Measurements from ENCODE around the gene ATAD3C. TPM values are rescaled to one million over a fixed set of nuclear protein-coding genes. Genes with fewer than 3 reads are reported as not detected.
"Not testable (repeated sequence)": the region's sequence is repeated elsewhere in the genome, so short reads cannot be mapped to it uniquely, and the experiment has no call there.

Gene ATAD3C
- total RNA-seq, 1 donor from 2014 or later: 2.8 TPM

DNA sequence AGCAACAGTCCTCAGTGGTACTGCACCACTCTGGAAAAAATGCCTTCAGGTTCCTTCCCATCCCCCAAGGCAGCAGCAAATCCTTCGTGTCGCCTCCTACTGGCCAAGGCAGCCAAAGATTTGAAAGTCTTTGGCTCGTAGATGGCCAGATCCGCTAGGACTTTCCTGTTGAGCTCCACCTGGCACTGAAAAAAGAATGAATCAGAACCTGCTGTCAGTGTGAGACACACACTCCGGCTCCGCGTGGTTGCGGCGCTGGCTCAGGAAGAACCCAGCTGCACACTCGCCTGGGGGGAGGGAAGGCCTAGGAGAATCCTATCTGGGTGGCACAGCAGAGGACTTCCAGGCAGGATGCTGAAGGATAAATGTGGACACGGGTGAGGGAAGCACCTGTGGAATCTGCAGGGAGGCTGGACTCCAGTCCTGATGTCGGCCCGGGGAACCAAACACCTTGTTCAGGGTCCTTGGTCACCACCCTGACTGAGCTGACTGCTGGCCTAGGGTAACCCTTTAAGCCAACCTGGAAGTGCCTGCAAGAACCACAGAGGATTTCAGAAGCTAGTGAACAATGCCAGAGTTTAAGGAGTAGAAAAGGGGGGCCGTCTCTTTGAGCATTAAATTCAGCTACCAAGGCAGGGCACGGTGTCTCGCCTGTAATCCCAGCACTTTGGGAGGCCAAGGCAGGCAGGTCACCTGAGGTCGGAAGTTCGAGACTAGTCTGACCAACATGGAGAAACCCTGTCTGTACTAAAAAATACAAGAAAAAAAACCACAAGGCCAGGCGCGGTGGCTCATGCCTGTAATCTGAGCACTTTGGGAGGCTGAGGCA lies 47.2 kb upstream of the ATAD3C start:
- H3K4me3 ChIP-seq: no peak overlapping the region
- TF ChIP-seq, protein P1, sequence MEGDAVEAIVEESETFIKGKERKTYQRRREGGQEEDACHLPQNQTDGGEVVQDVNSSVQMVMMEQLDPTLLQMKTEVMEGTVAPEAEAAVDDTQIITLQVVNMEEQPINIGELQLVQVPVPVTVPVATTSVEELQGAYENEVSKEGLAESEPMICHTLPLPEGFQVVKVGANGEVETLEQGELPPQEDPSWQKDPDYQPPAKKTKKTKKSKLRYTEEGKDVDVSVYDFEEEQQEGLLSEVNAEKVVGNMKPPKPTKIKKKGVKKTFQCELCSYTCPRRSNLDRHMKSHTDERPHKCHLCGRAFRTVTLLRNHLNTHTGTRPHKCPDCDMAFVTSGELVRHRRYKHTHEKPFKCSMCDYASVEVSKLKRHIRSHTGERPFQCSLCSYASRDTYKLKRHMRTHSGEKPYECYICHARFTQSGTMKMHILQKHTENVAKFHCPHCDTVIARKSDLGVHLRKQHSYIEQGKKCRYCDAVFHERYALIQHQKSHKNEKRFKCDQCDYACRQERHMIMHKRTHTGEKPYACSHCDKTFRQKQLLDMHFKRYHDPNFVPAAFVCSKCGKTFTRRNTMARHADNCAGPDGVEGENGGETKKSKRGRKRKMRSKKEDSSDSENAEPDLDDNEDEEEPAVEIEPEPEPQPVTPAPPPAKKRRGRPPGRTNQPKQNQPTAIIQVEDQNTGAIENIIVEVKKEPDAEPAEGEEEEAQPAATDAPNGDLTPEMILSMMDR (IDR thresholded peaks at IDR 0.05; ENCODE audit: borderline replicate concordance): peak; percentile 46
- intact Hi-C loops (cut with micrococcal nuclease): no loop called here
- no peak overlapping the region for H3K27ac ChIP-seq (replicated peaks)
- H3K27me3 ChIP-seq (ENCODE audit: low read depth): no peaks in the 10 kb centered on the region
- peaks cover 71% of the 10 kb centered on the region for H3K4me1 ChIP-seq
- no peaks in the 10 kb centered on the region for H3K9me3 ChIP-seq (replicated peaks)
- DNase-seq: no peak
- H3K36me3 ChIP-seq: peaks cover 62% of the 10 kb centered on the region

DNA sequence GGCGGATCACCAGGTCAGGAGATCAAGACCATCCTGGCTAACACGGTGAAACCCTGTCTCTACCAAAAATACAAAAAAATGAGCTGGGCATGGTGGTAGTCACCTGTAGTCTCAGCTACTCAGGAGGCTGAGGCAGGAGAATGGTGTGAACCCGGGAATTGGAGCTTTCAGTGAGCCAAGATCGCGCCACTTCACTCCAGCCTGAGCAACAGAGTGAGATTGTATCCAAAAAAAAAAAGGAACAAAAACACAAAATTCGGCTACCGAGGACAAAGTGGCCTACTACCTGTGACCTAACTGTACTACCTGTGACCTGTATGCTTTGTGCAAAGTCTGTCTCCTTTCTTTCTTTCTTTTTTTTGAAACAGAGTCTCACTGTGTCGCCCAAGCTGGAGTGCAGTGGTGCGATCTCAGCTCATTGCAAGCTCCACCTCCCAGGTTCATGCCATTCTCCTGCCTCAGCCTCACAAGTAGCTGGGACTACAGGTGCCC lies 46.5 kb upstream of the ATAD3C start:
- DNase-seq; H3K27ac ChIP-seq (replicated peaks); intact Hi-C loops (cut with micrococcal nuclease); H3K4me3 ChIP-seq; H3K9me3 ChIP-seq (replicated peaks); H3K27me3 ChIP-seq (ENCODE audit: low read depth): not testable (repeated sequence)
- peaks cover 71% of the 10 kb centered on the region for H3K4me1 ChIP-seq
- peaks cover 55% of the 10 kb centered on the region for H3K36me3 ChIP-seq

DNA sequence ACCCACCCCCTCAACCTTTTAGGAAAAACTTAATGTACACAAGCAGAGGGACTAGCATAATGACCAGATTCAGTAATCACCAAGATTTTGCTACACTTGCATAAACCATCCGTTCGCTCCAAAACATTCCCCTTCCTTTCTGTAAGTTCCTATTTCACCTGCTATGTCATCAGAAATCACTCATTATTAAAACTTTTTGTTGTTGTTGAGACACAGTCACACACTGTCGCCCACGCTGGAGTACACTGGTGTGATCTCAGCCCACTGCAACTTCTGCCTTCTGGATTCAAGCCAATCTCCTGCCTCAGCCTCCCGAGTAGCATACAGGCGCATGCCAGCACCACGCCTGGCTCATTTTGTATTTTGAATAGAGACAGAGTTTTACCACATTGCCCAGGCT lies 45.8 kb upstream of the ATAD3C start:
- H3K36me3 ChIP-seq: peaks cover 52% of the 10 kb centered on the region
- DNase-seq: no peak
- H3K27ac ChIP-seq (replicated peaks): no peak overlapping the region
- intact Hi-C loops (cut with micrococcal nuclease): no loop called here
- peaks cover 71% of the 10 kb centered on the region for H3K4me1 ChIP-seq
- H3K27me3 ChIP-seq (ENCODE audit: low read depth): no peaks in the 10 kb centered on the region
- H3K9me3 ChIP-seq (replicated peaks): no peaks in the 10 kb centered on the region
- TF ChIP-seq, protein P1 (IDR thresholded peaks at IDR 0.05; ENCODE audit: borderline replicate concordance): no peak
- no peak overlapping the region for H3K4me3 ChIP-seq

DNA sequence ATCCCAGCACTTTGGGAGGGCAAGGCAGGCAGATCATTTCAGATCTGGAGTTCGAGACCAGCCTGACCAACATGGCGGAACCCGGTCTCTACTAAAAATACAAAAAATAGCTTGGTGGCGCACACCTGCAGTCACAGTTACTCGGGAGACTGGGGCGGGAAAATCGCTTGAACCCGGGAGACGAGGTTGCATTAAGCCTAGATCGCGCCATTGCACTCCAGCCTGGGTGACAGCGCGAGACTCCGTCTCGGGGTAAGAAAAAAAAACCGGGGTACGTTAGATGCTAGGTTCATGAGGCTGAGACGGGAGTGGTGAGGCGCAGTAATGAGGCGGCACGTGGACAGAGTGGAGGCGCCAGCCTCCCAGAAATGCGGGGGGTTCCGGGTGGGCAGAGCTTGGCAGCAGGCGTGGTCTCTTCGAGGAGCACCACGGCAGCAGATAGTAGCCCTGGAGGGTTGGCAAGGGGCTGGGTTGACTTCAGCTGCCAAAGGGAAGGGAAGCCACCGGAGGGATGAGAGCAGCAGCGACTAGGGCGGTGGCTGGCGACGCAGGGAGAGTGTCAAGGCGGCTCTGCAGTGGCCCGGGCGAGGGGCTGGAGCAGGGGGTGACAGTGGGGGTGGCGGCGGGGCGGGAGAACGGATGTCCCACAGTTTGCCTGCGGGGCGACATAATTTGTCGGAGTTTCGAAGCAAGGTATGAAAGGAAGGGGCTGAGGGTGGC lies 43.2 kb upstream of the ATAD3C start:
- TF ChIP-seq, protein P1 (IDR thresholded peaks at IDR 0.05; ENCODE audit: borderline replicate concordance): no peak
- H3K27ac ChIP-seq (replicated peaks): peak overlapping the region; percentile 90
- H3K4me3 ChIP-seq: peak overlapping the region; percentile 90
- H3K4me1 ChIP-seq: peaks cover 60% of the 10 kb centered on the region
- peaks cover 45% of the 10 kb centered on the region for H3K36me3 ChIP-seq
- DNase-seq: no peak
- intact Hi-C loops (cut with micrococcal nuclease): no loop called here
- no peaks in the 10 kb centered on the region for H3K9me3 ChIP-seq (replicated peaks)
- H3K27me3 ChIP-seq (ENCODE audit: low read depth): no peaks in the 10 kb centered on the region

DNA sequence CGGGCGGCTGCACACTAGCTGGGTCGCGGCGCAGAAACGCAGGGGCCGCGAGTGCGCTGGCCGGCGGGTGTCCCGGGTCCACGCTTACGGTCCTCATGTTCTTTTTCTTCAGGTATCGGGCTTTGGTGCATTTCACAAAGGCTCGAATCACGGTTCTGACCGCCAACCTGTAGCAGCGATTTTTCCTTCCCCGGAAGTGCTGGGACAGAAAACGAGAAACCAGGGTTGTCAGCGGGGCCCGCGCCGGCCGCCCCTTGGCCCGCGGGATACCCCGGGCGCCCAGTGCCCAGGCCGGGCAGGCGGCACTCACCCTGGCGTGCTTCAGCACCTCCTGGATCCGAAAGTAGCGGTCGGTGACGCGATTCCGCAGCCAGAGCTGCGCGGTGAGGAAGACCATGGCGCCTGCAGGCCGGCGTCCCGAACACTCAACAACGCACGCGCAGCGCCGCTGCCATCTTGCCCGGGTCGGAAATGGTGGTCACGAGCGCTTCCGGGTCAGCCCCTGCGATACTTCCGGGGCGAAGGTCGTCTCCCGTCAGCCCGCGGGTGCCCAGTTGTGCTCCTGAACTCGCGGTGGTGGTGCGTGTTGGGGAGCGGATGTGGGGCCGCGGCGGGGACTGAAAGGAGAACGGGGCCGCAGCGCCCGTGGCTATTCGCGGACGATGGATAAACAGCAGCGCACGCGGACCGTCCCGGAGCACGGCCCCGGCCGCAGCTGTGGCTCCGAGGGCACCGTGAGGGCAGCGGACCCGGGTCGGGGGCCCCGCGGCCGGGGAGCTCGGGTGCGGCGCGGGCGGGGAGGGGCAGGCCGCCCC lies 42.5 kb upstream of the ATAD3C start, which contains the start of gene MRPL20:
Gene MRPL20, minus strand, starts transcription at position 473 of the 815 bp plus-strand sequence. Its CDS starts 76 bp downstream, at position 397.
- H3K9me3 ChIP-seq (replicated peaks): no peaks in the 10 kb centered on the region
- intact Hi-C loops (cut with micrococcal nuclease): no loop called here
- no peaks in the 10 kb centered on the region for H3K27me3 ChIP-seq (ENCODE audit: low read depth)
- peak within 1 kb of the TSS; percentile 90 for H3K27ac ChIP-seq (replicated peaks)
- peak within 1 kb of the TSS; percentile 90 for H3K4me3 ChIP-seq
- DNase-seq: peak; percentile 95
- peaks cover 38% of the 10 kb centered on the region for H3K36me3 ChIP-seq
- H3K4me1 ChIP-seq: peaks cover 57% of the 10 kb centered on the region
- TF ChIP-seq, protein P1 (IDR thresholded peaks at IDR 0.05; ENCODE audit: borderline replicate concordance): no peak
